ENCODE data around the gene LIPC. TPM values are rescaled to one million over a fixed set of nuclear protein-coding genes. Genes with fewer than 3 reads are reported as not detected.

The LIPC gene
- total RNA-seq, 1 experiment from 2014 or later, result 1.2 TPM

DNA sequence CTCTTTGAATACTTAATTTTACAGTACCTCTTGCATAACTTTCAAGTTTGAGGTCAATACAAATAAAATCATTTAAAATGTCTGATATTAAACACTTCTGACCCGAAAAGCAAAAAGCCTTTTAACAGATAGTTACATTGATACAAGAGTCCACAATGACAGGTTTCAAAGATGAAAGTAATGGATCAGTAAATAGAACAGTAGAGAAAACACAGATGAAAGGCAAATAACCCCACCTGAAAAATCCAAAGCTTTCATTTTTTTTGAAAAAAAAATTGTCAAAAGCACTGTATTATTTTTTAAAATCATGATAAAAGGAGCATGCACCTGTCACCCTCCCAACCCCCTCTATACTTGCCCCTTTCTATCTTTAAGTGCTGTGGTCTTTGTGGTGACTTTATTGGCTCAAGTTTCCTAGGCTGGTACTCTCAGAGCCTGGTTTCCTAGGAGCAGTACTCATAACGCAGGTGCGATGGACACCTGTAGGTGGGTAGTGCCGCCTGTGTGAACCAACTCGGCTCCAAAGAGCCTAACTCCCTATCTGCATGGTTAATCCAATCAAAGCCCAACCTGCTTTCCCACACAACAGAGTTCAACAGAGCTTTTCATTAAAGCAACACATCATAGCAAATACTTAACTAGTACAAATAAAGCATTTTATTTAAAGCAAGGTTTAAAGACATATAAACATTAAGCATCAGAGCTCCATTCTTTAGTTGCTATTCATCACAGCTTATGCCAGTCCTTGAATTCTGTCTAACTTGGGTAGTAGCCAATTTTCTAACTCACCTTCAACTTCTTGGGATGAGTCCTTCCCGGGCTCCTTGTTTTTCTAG lies 32.2 kb downstream of the LIPC start:
- Histone ChIP-seq H3K4me3 (no peak overlapping the region), H3K4me1 (peaks cover 37% of the 10 kb centered on the region), H3K36me3 (no peaks in the 10 kb centered on the region), H3K27ac (no peak overlapping the region), H3K9me3 (replicated peaks) (no peaks in the 10 kb centered on the region), H3K27me3 (no peaks in the 10 kb centered on the region)
- DNase-seq, result no peak

DNA sequence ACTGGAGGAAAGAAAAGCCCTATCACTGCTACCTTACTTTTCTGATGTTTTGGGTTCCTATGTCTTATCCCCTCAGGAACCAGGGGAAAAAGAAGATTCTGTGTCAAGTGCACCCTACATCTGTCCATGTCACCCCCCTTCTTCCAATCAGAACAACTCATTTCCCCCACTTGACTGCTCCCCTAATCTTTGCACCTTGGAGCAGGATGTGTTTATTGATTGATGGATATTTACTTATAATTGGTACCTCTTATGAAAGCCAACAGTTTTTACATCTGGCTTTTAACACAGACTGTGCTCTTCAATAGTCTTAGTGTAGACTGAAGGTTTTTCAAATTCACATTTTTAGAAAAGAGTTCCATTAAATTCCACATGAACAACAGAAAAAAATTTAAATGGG lies 33.3 kb downstream of the LIPC start:
- Histone ChIP-seq H3K4me1 (peaks cover 36% of the 10 kb centered on the region), H3K9me3 (replicated peaks) (no peaks in the 10 kb centered on the region), H3K27me3 (no peaks in the 10 kb centered on the region), H3K4me3 (no peak overlapping the region), H3K27ac (no peak overlapping the region), H3K36me3 (no peaks in the 10 kb centered on the region)
- DNase-seq, result no peak

DNA sequence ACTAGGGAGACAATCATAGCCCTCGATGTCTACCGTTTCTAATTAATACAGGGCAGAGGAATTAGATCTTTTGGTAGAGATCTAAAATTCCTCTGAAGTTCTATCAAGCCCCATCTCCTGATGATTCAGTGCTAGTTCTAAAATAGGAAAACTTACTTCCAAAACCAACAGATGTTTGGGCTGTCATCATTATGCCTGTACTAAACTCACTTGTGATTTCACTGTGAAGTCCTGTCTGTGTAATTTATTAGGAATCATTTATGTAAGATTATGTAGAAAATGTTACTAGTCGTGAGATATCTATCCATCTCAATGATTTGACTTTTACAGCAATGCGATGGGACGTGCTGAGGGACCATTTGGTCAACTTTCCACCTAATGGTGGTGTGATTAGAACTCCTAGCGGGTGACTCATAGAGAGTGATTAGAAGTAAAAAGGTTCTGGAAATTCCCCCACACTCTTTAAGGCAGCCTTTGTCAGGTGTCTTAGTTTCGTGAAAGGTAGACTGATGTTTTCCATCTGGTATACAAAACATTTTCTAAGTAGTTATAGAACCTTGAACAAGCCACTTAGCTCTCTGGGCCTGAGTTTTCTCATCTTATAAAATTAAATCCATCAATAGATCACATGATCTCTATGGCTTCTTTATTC lies 34.2 kb downstream of the LIPC start:
- H3K4me1 ChIP-seq, result peaks cover 32% of the 10 kb centered on the region
- H3K27me3 ChIP-seq, result no peaks in the 10 kb centered on the region
- H3K27ac ChIP-seq, result no peak overlapping the region
- no peaks in the 10 kb centered on the region for H3K9me3 ChIP-seq (replicated peaks)
- H3K4me3 ChIP-seq, result no peak overlapping the region
- no peak for DNase-seq
- no peaks in the 10 kb centered on the region for H3K36me3 ChIP-seq

DNA sequence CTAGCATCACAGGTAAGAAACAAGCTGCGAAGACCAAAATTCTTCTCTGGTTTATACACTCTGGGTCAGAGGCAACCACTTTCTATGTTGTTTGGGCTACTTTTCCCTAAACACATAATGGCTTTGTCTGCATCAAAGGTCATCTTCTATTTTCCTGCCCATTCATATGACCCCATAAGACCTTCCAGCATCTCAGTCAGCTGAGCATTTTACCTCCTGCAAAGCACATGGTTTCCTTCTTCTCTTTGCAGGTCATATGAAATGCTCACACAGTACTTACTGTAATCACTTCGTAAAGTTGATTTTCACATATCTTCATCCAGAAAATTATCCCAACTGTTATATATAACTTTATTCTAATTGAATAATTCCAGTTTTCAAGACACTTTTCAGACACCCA lies 34.8 kb downstream of the LIPC start:
- Histone ChIP-seq H3K4me1 (peaks cover 30% of the 10 kb centered on the region), H3K27me3 (no peaks in the 10 kb centered on the region), H3K4me3 (no peak overlapping the region), H3K36me3 (no peaks in the 10 kb centered on the region), H3K9me3 (replicated peaks) (no peaks in the 10 kb centered on the region), H3K27ac (no peak overlapping the region; the same call in 1 of the 2 replicates)
- DNase-seq, result no peak

DNA sequence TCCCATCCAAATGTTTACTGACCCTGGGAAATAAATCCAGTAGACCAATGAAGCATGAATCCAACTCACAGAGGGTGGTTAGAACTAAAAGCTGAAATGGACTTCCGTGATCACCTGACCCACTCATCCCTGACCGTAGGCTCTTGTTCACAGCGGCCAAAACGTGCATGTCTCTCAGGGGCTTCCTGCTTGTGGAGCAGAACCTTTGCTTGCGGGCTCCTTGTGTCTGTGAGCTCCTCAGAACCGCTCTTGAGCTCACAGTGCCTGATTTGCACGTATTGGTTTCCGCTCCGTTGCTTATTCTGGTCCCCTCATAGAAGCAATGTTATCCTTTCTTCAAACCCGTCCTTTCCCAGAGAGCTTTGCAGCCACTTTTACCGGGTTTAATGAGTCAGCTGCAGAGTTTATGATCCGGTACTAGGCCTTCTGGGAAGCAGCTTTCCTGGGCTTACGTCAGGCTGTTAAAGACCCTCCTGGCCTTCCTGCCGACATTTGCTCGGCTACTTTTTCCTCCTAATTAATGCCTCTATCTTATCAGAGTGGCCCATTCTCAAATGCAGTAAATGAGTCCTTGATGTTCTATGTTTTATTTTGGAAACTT lies 35.4 kb downstream of the LIPC start:
- no peaks in the 10 kb centered on the region for H3K9me3 ChIP-seq (replicated peaks)
- peak in 1 of 2 experiments; percentile 56 for DNase-seq
- peak overlapping the region; percentile 26 for H3K27ac ChIP-seq
- H3K4me3 ChIP-seq, result no peak overlapping the region
- peaks cover 30% of the 10 kb centered on the region for H3K4me1 ChIP-seq
- H3K27me3 ChIP-seq, result no peaks in the 10 kb centered on the region
- H3K36me3 ChIP-seq, result no peaks in the 10 kb centered on the region

DNA sequence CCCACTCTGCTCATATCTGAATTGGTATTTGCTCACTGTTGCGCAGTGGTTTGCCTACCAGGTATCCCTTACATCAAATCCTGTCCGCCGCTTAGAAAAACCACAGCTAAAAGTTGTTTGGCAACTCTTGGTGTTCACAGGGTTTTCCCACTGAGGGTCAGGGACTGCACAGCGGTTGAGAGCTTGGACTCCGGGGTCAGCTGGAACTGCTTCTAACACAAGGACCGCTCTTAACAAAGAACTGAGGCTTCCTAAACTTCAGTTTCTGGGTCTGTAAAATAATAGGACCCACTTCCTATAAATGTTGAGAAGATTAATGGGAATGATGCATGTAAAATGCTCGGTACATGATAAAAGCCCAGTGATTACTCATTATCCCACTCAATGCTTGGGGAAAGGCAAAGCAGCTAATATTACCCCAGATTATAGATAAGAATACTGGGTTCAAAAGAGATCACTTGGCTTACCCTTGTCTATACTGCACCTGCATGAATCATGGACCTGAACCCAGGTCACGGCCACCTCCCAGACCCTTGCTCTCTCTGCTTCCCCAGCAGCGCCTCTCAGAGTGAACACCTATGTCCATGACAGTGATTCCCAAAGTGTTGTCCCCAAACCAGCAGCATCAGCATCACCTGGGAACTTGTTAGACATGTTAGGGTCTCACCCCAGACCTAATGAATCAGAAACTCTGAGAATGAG lies 36.1 kb downstream of the LIPC start:
- Histone ChIP-seq H3K27me3 (no peaks in the 10 kb centered on the region), H3K4me3 (no peak overlapping the region), H3K4me1 (peaks cover 34% of the 10 kb centered on the region), H3K9me3 (replicated peaks) (no peaks in the 10 kb centered on the region), H3K27ac (peak overlapping the region; percentile 26), H3K36me3 (no peaks in the 10 kb centered on the region)
- DNase-seq, result peak in 1 of 2 experiments; percentile 39

DNA sequence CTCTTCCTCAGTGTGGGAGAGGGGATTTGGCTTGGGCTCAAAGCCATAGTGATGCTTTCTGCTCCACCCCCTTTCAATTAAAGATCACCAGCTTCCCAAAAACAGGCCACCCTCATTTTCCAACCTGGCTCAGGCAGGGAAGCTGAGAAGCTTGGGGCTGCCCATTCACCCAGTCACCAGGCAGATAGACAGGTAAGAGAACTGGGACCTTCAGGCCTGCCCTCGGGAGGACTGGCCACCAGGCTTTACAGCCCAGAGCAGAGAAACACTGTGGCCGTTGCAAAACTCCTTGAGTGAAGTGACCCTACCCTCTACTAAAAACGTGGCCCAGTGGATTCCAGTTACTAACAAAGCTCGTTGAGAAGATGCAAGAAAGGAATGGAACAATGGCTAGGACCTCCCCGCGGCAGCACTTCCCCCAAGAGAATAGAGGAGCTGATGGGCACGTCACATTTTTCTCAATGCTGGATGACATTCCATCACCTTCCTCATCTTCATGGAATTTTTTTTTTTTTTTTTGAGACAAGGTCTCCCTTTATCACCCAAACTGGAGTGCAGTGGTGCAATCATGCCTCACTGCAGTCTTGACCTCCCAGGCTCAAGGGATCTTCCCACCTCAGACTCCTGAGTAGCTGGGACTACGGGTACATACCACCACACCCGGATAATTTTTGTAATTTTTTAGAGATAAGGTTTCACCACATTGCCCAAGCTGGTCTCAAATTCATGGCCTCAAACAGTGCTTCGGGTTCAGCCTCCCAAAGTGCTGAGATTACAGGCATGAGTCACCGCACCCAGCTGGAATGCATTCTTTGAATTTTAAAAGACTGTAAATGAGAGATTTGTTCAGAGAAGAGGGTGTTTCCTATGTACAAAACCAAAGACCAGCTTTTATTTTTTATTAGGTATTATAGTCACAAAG lies 37.9 kb downstream of the LIPC start:
- Histone ChIP-seq H3K4me1 (peaks cover 49% of the 10 kb centered on the region), H3K36me3 (no peaks in the 10 kb centered on the region), H3K27ac (peak overlapping the region; percentile 91), H3K27me3 (no peaks in the 10 kb centered on the region), H3K4me3 (no peak overlapping the region), H3K9me3 (replicated peaks) (no peaks in the 10 kb centered on the region)
- DNase-seq, result peak; percentile 91 to 96

DNA sequence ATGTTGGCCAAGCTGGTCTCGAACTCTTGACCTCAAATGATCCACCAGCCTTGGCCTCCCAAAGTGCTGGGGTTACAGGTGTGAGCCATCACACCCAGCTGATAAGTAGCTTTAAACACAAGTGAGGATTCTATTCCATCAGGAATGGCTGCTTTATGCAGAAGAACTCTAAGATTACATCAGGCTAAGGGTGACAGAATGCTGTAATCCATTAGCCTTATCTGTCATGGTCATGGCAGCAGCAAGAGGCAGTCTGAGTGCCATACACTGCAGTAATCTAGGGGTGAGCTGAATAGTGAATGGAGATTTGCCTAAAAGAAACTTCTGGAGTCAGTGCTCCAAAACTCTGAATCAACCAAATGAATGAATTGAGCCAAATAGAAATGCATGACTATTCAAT lies 39.6 kb downstream of the LIPC start:
- no peaks in the 10 kb centered on the region for H3K9me3 ChIP-seq (replicated peaks)
- peak overlapping the region; percentile 3; the same call in 1 of the 2 replicates for H3K27ac ChIP-seq
- no peaks in the 10 kb centered on the region for H3K36me3 ChIP-seq
- DNase-seq, result peak in 1 of 2 experiments; percentile 34
- peaks cover 66% of the 10 kb centered on the region for H3K4me1 ChIP-seq
- no peak overlapping the region for H3K4me3 ChIP-seq
- no peaks in the 10 kb centered on the region for H3K27me3 ChIP-seq

DNA sequence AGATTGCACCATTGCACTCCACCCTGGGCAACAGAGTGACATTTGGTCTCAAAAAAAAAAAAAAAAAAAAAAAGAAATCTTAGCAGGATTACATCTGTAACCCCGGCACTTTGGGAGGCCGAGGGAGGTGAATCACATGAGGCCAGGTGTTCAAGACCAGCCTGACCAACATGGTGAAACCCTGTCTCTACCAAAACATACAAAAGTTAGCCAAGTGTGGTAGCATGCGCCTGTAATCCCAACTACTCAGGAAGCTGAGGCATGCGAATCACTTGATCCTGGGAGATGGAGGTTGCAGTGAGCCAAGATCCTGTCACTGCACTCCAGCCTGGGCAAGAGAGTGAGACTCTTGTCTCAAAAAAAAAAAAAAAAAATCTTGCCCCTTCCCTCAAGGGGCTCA lies 40.4 kb downstream of the LIPC start:
- H3K4me1 ChIP-seq, result peaks cover 71% of the 10 kb centered on the region
- H3K9me3 ChIP-seq (replicated peaks), result no peaks in the 10 kb centered on the region
- H3K27me3 ChIP-seq, result no peaks in the 10 kb centered on the region
- no peak for DNase-seq
- H3K36me3 ChIP-seq, result no peaks in the 10 kb centered on the region
- no peak overlapping the region for H3K27ac ChIP-seq
- no peak overlapping the region for H3K4me3 ChIP-seq

DNA sequence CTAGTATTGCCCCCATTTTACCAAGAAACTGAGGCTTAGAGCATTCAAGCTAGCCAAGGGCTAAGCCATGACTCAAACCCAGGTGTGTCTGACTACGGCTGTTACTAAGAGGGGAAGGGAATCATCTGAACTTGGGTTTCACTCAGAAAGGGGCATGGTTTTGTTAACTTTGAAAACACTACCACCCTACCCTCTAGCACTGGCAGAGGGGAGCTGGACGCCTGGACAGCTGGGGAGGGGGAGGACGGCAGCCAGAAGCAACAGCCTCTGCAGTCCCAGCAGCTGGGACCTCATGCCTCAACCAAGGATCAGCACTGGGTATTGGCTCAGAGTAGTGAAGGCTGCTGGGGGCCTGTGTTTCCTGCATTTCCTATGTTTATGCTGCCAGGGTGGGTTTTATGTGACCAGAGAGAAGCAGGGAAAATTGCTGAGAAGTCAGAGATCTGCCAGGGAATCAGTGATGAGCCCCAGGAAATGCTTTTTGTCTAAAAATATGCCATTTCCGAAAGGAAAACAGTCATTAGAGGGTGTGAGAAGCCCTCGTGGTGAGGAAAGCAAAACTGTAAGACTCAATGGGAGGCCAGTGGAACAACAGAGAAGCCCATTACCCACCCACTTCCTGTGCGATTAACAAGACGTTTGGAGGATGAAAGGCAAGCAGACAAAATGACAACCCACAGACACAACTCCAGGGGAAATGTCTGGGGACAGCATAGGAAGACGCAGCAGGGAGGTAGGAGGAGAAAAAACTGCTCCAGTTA lies 41.2 kb downstream of the LIPC start:
- Histone ChIP-seq H3K9me3 (replicated peaks) (no peaks in the 10 kb centered on the region), H3K4me3 (no peak overlapping the region), H3K36me3 (no peaks in the 10 kb centered on the region), H3K27me3 (no peaks in the 10 kb centered on the region), H3K4me1 (peaks cover 71% of the 10 kb centered on the region), H3K27ac (peak overlapping the region; percentile 60)
- DNase-seq, result peak; percentile 54 to 74

DNA sequence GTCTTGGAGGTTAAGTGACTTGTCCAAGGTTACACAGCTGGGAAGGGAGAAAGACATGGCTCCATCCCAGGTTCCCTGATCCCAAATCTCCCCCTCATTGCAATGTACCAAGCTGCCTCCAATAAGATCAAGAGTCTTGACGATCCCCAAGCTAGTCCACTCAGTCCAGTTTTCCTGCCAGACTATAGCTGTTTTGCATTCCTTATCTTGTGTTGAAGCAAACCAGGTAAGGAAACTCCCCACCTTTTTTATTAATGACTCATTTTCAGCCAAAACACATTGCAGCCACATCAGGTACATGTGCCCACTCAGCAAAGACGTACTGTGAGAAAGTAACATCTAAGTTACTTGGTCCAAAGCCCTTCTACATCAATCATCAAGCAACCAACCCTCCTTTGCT lies 41.9 kb downstream of the LIPC start:
- H3K27ac ChIP-seq, result peak overlapping the region; percentile 60
- no peaks in the 10 kb centered on the region for H3K27me3 ChIP-seq
- H3K9me3 ChIP-seq (replicated peaks), result no peaks in the 10 kb centered on the region
- no peaks in the 10 kb centered on the region for H3K36me3 ChIP-seq
- no peak overlapping the region for H3K4me3 ChIP-seq
- peak in 1 of 2 experiments; percentile 32 for DNase-seq
- H3K4me1 ChIP-seq, result peaks cover 64% of the 10 kb centered on the region

DNA sequence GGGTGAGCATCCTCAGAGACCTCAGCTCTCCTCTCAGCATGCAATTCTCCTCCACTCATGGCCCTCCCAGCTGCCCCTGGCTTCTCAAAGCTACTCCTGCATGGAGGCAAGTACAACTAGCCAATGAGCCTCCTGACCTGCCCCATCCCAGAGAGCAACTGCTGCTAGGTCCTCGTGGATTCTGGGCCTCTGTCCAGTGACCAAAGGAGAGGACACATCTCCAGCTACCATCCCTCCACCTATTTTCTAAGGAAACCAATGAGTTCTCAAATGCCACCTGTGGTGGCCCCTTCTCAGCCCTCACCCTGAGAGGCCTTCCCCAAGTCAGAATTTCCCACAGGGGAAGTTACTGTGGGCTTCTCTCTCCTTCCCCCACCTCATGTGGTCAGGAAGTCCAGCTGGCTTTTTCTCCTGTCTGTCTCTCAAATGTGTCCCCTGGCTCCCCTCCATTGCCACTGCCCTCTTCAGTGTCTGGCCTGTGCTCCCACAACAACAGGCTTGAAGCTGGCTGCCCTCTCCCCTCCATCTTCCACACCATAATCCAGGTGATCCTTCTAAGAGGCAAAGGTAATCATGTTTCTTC lies 43.0 kb downstream of the LIPC start:
- Histone ChIP-seq H3K4me3 (no peak overlapping the region), H3K27me3 (no peaks in the 10 kb centered on the region), H3K9me3 (replicated peaks) (no peaks in the 10 kb centered on the region), H3K4me1 (peaks cover 54% of the 10 kb centered on the region), H3K36me3 (no peaks in the 10 kb centered on the region), H3K27ac (peak overlapping the region; percentile 97)
- DNase-seq, result peak; percentile 53 to 77

Data from SJCRH30 (cell line).